HCT116 (cell line): ENCODE measurements around the gene FRMD3. TPM values are rescaled to one million over a fixed set of nuclear protein-coding genes. Genes with fewer than 3 reads are reported as not detected.

ENCODE experiments used
- ATAC-seq: fragments of 200-7000 bp; cut with Tn5 transposase; 2 replicates; pipeline ENCODE4 v1.9.1; 2020; ENCODE audit warnings: mild to moderate bottlenecking, moderate library complexity
- BruUV-seq: library from RNA; stranded (reverse); fragments of 400-500 nt; replicated peaks from 2 replicates; lab custom pipeline; 2021; lab: Mats Ljungman, UMichigan
- CTCF ChIA-PET: fragments of 300-600 bp; sonication (Branson Sonifier 250); formaldehyde crosslinking; loops from one replicate; lab custom pipeline; 2021; ENCODE audit warnings: antibody characterized with exemption; lab: Charles Lee
- POLR2A ChIA-PET: fragments of 300-600, 350-600 bp; sonication (Branson Sonifier 250); formaldehyde crosslinking; loops from one replicate; lab custom pipeline; 2021; ENCODE audit warnings: antibody characterized with exemption; lab: Charles Lee
- RAD21 ChIA-PET, 2 experiments: fragments of 300-600 bp; sonication (Branson Sonifier 250); formaldehyde crosslinking; loops; one replicate each; lab custom pipeline; 2023; ENCODE audit warnings: low total read pairs in 2 of 2; ENCODE audit not compliant: uncharacterized antibody in 2 of 2, unreplicated experiment in 2 of 2, low non-redundant PET in 1 of 2; lab: Charles Lee
- DNase-seq: peaks from one replicate; pipeline ENCODE4 v3.0.0-alpha.2; 2010; ENCODE audit warnings: low read depth, low spot score
- H2AFZ ChIP-seq: fragments of 200-600 bp; shearing (Covaris generic), sonication (generic); 2 replicates; pipeline ENCODE4 v1.6.1; 2017; ENCODE audit warnings: low read depth, mixed run types, mixed read lengths, antibody characterized with exemption, low read length; ENCODE audit not compliant: poor library complexity, severe bottlenecking
- H3K27ac ChIP-seq: 2 replicates; pipeline ENCODE4 v1.5.1; 2012; ENCODE audit warnings: low read depth, low read length
- H3K27me3 ChIP-seq: fragments of 200-600 bp; sonication (generic); 2 replicates; pipeline ENCODE4 v1.6.1; 2016; ENCODE audit warnings: mixed run types, low read length, mixed read lengths; ENCODE audit not compliant: insufficient read depth
- H3K36me3 ChIP-seq, 2 experiments: fragments of 200-500 bp in 1 of 2; fragments of 200-600 bp in 1 of 2; sonication (Bioruptor generic) in 1 of 2; sonication (generic) in 1 of 2; 2 replicates each; pipeline versions ENCODE4 v1.5.1 to v1.6.1; 2014 to 2016; ENCODE audit warnings: low read length in 2 of 2, inconsistent platforms in 1 of 2, mixed read lengths in 1 of 2, mixed run types in 1 of 2; ENCODE audit not compliant: insufficient read depth in 2 of 2, control insufficient read depth in 1 of 2
- H3K4me1 ChIP-seq, 2 experiments: fragments of 200-600 bp in 1 of 2; sonication (generic) in 1 of 2; 2 replicates each; pipeline versions ENCODE4 v1.5.1 to v1.6.1; 2012 to 2017; ENCODE audit warnings: low read length in 2 of 2, inconsistent platforms in 1 of 2, mild to moderate bottlenecking in 1 of 2, mixed read lengths in 1 of 2, mixed run types in 1 of 2, moderate library complexity in 1 of 2; ENCODE audit not compliant: insufficient read depth in 2 of 2, control insufficient read depth in 1 of 2
- H3K4me2 ChIP-seq: fragments of 200-600 bp; sonication (generic); 2 replicates; pipeline ENCODE4 v1.6.1; 2017; ENCODE audit warnings: mixed run types, low read length, mixed read lengths
- H3K4me3 ChIP-seq, 2 experiments: fragments of 200-600 bp in 1 of 2; sonication (generic) in 1 of 2; replicated peaks in 1 of 2; 2 replicates each; pipeline ENCODE4 v1.5.1; 2011 to 2016; ENCODE audit warnings: low read length in 2 of 2, control low read depth in 1 of 2, low read depth in 1 of 2, mild to moderate bottlenecking in 1 of 2, mixed read lengths in 1 of 2, mixed run types in 1 of 2
- H3K79me2 ChIP-seq: fragments of 200-600 bp; sonication (generic); 2 replicates; pipeline ENCODE4 v1.6.1; 2017; ENCODE audit warnings: mild to moderate bottlenecking, mixed run types, low read length, moderate library complexity, mixed read lengths; ENCODE audit not compliant: insufficient read depth
- H3K9ac ChIP-seq: fragments of 200-600 bp; sonication (generic); 2 replicates; pipeline ENCODE4 v1.6.1; 2016; ENCODE audit warnings: low read length, mixed read lengths
- H3K9me2 ChIP-seq: fragments of 200-600 bp; sonication (generic), shearing (Covaris generic); 2 replicates; pipeline ENCODE4 v1.6.1; 2017; ENCODE audit warnings: mixed run types, mild to moderate bottlenecking, moderate library complexity; ENCODE audit not compliant: insufficient read depth
- H3K9me3 ChIP-seq, 2 experiments: fragments of 200-500 bp in 1 of 2; fragments of 200-600 bp in 1 of 2; sonication (Bioruptor generic) in 1 of 2; sonication (generic) in 1 of 2; 2 replicates each; pipeline ENCODE4 v1.6.1; 2014 to 2017; ENCODE audit warnings: low read length in 2 of 2, mixed read lengths in 2 of 2, inconsistent platforms in 1 of 2, low read depth in 1 of 2, mild to moderate bottlenecking in 1 of 2, mixed run types in 1 of 2, moderate library complexity in 1 of 2; ENCODE audit not compliant: control insufficient read depth in 1 of 2, insufficient read depth in 1 of 2
- H4K20me1 ChIP-seq: fragments of 200-600 bp; sonication (generic), shearing (Covaris generic); 2 replicates; pipeline ENCODE4 v1.6.1; 2017; ENCODE audit warnings: mixed run types, mild to moderate bottlenecking, moderate library complexity; ENCODE audit not compliant: insufficient read depth
- CBX3 ChIP-seq: IDR thresholded peaks from 2 replicates; pipeline ENCODE4 v1.6.1; 2012; ENCODE audit warnings: low read depth
- EGR1 ChIP-seq: IDR thresholded peaks from 2 replicates; pipeline ENCODE4 v1.6.1; 2012; ENCODE audit warnings: low read depth
- JUND ChIP-seq: IDR thresholded peaks from 2 replicates; pipeline ENCODE4 v1.6.1; 2012
- RAD21 ChIP-seq: IDR thresholded peaks from 2 replicates; pipeline ENCODE4 v1.6.1; 2012; ENCODE audit warnings: low read depth, mild to moderate bottlenecking
- TCF7L2 ChIP-seq: IDR thresholded peaks from 2 replicates; pipeline ENCODE4 v1.7.0; 2011; ENCODE audit warnings: borderline replicate concordance, inconsistent platforms; ENCODE audit not compliant: insufficient read depth, insufficient read length; ENCODE audit errors: extremely low read depth
- intact Hi-C: fragments of 100-400 bp; cut with micrococcal nuclease; formaldehyde crosslinking; loops from 2 replicates; pipeline ENCODE4 v1.10.0; 2022
- total RNA-seq: library from RNA; stranded (reverse); gene quantifications from one replicate; pipeline ENCODE4 v1.2.1, GENCODE V29; 2021; ENCODE audit not compliant: unreplicated experiment
- TF ChIP-seq, protein P1 (sequence below), 3 experiments: fragments of 200-600 bp in 1 of 3; sonication (generic) in 1 of 3; IDR thresholded peaks in 2 of 3; conservative IDR thresholded peaks in 1 of 3; 2 replicates each; pipeline ENCODE4 v1.5.1; 2012 to 2017; ENCODE audit warnings: low read depth in 2 of 3, low read length in 2 of 3, antibody characterized with exemption in 1 of 3, borderline replicate concordance in 1 of 3, control low read depth in 1 of 3, mild to moderate bottlenecking in 1 of 3, mixed read lengths in 1 of 3, mixed run types in 1 of 3, moderate library complexity in 1 of 3; ENCODE audit not compliant: insufficient read depth in 1 of 3

The FRMD3 gene
- total RNA-seq, 1 experiment from 2014 or later, result 0.89 TPM

DNA sequence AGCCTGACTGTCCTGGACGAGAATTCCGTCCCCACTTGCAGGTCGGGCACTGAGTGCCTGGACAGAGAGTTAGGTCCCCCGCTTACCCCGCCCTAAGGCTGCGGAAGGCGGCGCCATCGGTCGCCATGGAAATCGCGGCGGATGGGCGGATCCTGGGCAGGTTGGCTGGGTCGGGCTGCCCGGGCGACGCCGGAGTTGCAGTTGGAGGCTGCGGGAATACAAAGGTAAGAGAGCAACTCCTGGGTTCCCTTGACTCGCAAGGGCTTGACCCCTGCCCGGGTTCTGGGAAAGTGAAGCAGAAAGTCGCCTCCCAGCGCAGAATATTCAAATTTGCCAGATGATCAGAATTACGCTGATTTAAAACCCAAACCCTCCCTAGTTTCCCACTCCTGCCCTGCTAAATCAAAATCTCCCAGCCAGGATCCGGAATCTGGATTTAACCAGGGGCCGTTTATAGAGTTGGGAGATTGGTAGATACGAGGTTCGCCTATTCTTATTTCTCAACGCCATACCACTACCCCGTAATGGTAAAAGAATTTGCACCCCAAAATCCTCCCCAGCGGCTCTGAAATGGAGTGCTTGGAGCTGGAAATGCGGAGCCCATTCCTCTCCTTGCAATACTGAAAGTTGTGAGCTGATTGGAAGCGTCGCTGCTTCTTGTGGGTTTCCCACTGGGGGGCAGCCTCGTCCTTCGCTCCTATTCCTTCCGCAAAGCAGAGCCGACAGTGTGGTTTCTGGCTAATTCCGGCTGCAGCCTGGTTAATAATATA, 318.9 kb downstream of the FRMD3 start:
- Histone ChIP-seq H3K4me1 (peaks cover 3 to 18% of the 10 kb centered on the region in 2 experiments; a peak in 2 of 4 replicates), H3K4me3 (peak overlapping the region; percentile 54 to 66), H3K9me3 (no peaks in the 10 kb centered on the region), H2AFZ (peak overlapping the region; percentile 100), H3K27me3 (peaks cover 9% of the 10 kb centered on the region; the same call in 1 of the 2 replicates), H3K36me3 (no peaks in the 10 kb centered on the region), H3K27ac (no peak overlapping the region), H4K20me1 (no peaks in the 10 kb centered on the region), H3K9me2 (no peaks in the 10 kb centered on the region), H3K4me2 (peak overlapping the region; percentile 94), H3K9ac (peak overlapping the region; percentile 40), H3K79me2 (no peaks in the 10 kb centered on the region)
- BruUV-seq, result no TSS peak
- DNase-seq, result peak; percentile 47
- peak; percentile 97 for ATAC-seq
- ChIA-PET POLR2A (no interaction called here), RAD21 (interaction anchor here in 1 of 2 experiments (0.7 to 0.9 kb wide), 2 partner anchors 12 to 325 kb away, joined by 3 to 4 read pairs; no protein-coding TSS in a partner anchor), CTCF (interaction anchor here (1.0 to 3.5 kb wide), 9 partner anchors 11 to 431 kb away, joined by 3 to 30 read pairs (median 5); no protein-coding TSS in a partner anchor)
- intact Hi-C loops, result loop anchor here (2.0 to 5.0 kb wide), 2 partner anchors 323 to 377 kb away; no protein-coding TSS in a partner anchor
- TF ChIP-seq, protein P1, sequence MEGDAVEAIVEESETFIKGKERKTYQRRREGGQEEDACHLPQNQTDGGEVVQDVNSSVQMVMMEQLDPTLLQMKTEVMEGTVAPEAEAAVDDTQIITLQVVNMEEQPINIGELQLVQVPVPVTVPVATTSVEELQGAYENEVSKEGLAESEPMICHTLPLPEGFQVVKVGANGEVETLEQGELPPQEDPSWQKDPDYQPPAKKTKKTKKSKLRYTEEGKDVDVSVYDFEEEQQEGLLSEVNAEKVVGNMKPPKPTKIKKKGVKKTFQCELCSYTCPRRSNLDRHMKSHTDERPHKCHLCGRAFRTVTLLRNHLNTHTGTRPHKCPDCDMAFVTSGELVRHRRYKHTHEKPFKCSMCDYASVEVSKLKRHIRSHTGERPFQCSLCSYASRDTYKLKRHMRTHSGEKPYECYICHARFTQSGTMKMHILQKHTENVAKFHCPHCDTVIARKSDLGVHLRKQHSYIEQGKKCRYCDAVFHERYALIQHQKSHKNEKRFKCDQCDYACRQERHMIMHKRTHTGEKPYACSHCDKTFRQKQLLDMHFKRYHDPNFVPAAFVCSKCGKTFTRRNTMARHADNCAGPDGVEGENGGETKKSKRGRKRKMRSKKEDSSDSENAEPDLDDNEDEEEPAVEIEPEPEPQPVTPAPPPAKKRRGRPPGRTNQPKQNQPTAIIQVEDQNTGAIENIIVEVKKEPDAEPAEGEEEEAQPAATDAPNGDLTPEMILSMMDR (IDR thresholded peaks at IDR 0.05 in 2 of 3, conservative IDR thresholded peaks at IDR 0.05 in 1 of 3; ENCODE audit: borderline replicate concordance in 1 of 3, insufficient read depth in 1 of 3, low read depth in 2 of 3, low read length in 2 of 3), result peak; percentile 53 to 57 (median 56); a peak in 5 of 6 replicates
- TF ChIP-seq EGR1, result no peak
- no peak for TF ChIP-seq TCF7L2
- no peak for TF ChIP-seq CBX3
- TF ChIP-seq JUND, result no peak
- peak; percentile 67 for TF ChIP-seq RAD21
